Prostate gland (tissue), 2 donors: ENCODE data around the gene SYCE1. TPM values are rescaled to one million over a fixed set of nuclear protein-coding genes. Genes with fewer than 3 reads are reported as not detected.
"Not testable (repeated sequence)": the region's sequence is repeated elsewhere in the genome, so short reads cannot be mapped to it uniquely, and the experiment has no call there.

Source experiments
- DNase-seq: peaks from one replicate; pipeline ENCODE4 v3.0.0-alpha.2; 2019; ENCODE audit warnings: low spot score
- H3K27ac ChIP-seq, 2 donors: fragments of 200-600 bp; sonication (generic); 2 replicates each; pipeline ENCODE4 v1.5.1; 2017 to 2019
- H3K27me3 ChIP-seq: fragments of 200-600 bp; sonication (generic); replicated peaks from 2 replicates; pipeline ENCODE4 v1.5.1; 2019; ENCODE audit not compliant: insufficient read depth
- H3K36me3 ChIP-seq, 2 donors: fragments of 200-600 bp; sonication (generic); 1 replicate in 1 of 2; 2 replicates in 1 of 2; pipeline versions ENCODE4 v1.5.1 to v1.8.1; 2017 to 2019
- H3K4me1 ChIP-seq: fragments of 200-600 bp; sonication (generic); replicated peaks from 2 replicates; pipeline ENCODE4 v1.5.1; 2019
- H3K4me3 ChIP-seq, 2 donors: fragments of 200-600 bp; sonication (generic); 2 replicates each; pipeline ENCODE4 v1.5.1; 2017 to 2019
- H3K9me3 ChIP-seq: fragments of 200-600 bp; sonication (generic); 2 replicates; pipeline ENCODE4 v1.5.1; 2017
- CTCF ChIP-seq, 4 experiments: fragments of 200-600 bp in 2 of 4; fragments of 450-650 bp in 2 of 4; sonication (generic) in 2 of 4; IDR thresholded peaks; 1 replicate in 3 of 4; 2 replicates in 1 of 4; pipeline ENCODE4 v1.5.1; 2016 to 2019; ENCODE audit warnings: antibody characterized with exemption in 4 of 4, mild to moderate bottlenecking in 2 of 4, moderate library complexity in 2 of 4
- POLR2A ChIP-seq: fragments of 450-650 bp; IDR thresholded peaks from one replicate; pipeline ENCODE4 v1.6.1; 2016; ENCODE audit warnings: antibody characterized with exemption, mild to moderate bottlenecking
- POLR2AphosphoS5 ChIP-seq: sonication (generic); formaldehyde crosslinking; IDR thresholded peaks from one replicate; pipeline ENCODE4 v1.6.1; 2017; ENCODE audit warnings: antibody characterized with exemption
- WGBS: methylation state at CpG from one replicate; pipeline ENCODE4 v1.1.5; 2018; 5-methylcytosine and 5-hydroxymethylcytosine counted together
- intact Hi-C: fragments of 100-400 bp; cut with DNase I; formaldehyde crosslinking; loops from one replicate; pipeline ENCODE4 v1.14.2; 2022
- total RNA-seq, 2 donors: library from RNA; depleted of rRNA; stranded (reverse); fragments of >200 nt; gene quantifications; one replicate each; pipeline ENCODE4 v1.1.0, GENCODE V29; 2016

The SYCE1 gene
- total RNA-seq, 2 donors from 2014 or later, result 1.7 to 12.3 TPM

- Histone ChIP-seq H3K4me1 (no peaks in the 10 kb centered on the region), H3K27me3 (no peaks in the 10 kb centered on the region), H3K4me3 (no peak overlapping the region), H3K9me3 (no peaks in the 10 kb centered on the region), H3K27ac (no peak overlapping the region), H3K36me3 (no peaks in the 10 kb centered on the region)
- WGBS, result 13% methylated on average over 3 of the region's 3 CpGs
- no peak for DNase-seq
- intact Hi-C loops, result no loop called here
- peak in 3 of 4 experiments; percentile 30 to 39 (median 32) for TF ChIP-seq CTCF (IDR thresholded peaks at IDR 0.05)
- TF ChIP-seq POLR2AphosphoS5, result no peak
Observed at GRCh38 chr10:133608855-133609254, 43.5 kb upstream of the SYCE1 start.

- H3K9me3 ChIP-seq, H3K27me3 ChIP-seq, DNase-seq, H3K4me3 ChIP-seq, H3K4me1 ChIP-seq, H3K27ac ChIP-seq, H3K36me3 ChIP-seq, intact Hi-C loops: not testable (repeated sequence)
- 58% methylated on average over 2 of the region's 2 CpGs for WGBS
Observed at GRCh38 chr10:133603434-133603833, 38.1 kb upstream of the SYCE1 start.

GRCh38 chr10:133600657-133601056 lies 35.3 kb upstream of the SYCE1 start:
- no peak overlapping the region for H3K27ac ChIP-seq
- TF ChIP-seq CTCF (IDR thresholded peaks at IDR 0.05) (no peak), POLR2AphosphoS5 (no peak), POLR2A (no peak)
- no peaks in the 10 kb centered on the region for H3K4me1 ChIP-seq
- no peak for DNase-seq
- H3K4me3 ChIP-seq, result no peak overlapping the region
- H3K9me3 ChIP-seq, result no peaks in the 10 kb centered on the region
- no peaks in the 10 kb centered on the region for H3K27me3 ChIP-seq
- intact Hi-C loops, result no loop called here
- H3K36me3 ChIP-seq, result no peaks in the 10 kb centered on the region
- WGBS, result 59% methylated on average over 3 of the region's 3 CpGs

GRCh38 chr10:133599869-133600268 lies 34.5 kb upstream of the SYCE1 start:
- intact Hi-C loops, H3K9me3 ChIP-seq, H3K4me1 ChIP-seq, H3K36me3 ChIP-seq, H3K4me3 ChIP-seq, H3K27ac ChIP-seq, H3K27me3 ChIP-seq, DNase-seq: not testable (repeated sequence)
- 75% methylated on average over 8 of the region's 8 CpGs for WGBS

- Histone ChIP-seq H3K36me3 (no peaks in the 10 kb centered on the region), H3K27me3 (peaks cover 4% of the 10 kb centered on the region), H3K9me3 (no peaks in the 10 kb centered on the region), H3K4me3 (no peak overlapping the region), H3K27ac (no peak overlapping the region), H3K4me1 (no peaks in the 10 kb centered on the region)
- TF ChIP-seq CTCF (IDR thresholded peaks at IDR 0.05) (no peak), POLR2A (no peak), POLR2AphosphoS5 (no peak)
- intact Hi-C loops, result no loop called here
- 79% methylated on average over 6 of the region's 6 CpGs for WGBS
- DNase-seq, result no peak
Observed at GRCh38 chr10:133592716-133593115, 27.3 kb upstream of the SYCE1 start.

- TF ChIP-seq CTCF (IDR thresholded peaks at IDR 0.05) (no peak), POLR2A (no peak), POLR2AphosphoS5 (no peak)
- Histone ChIP-seq H3K4me1 (no peaks in the 10 kb centered on the region), H3K36me3 (no peaks in the 10 kb centered on the region), H3K27ac (no peak overlapping the region), H3K9me3 (no peaks in the 10 kb centered on the region), H3K4me3 (no peak overlapping the region), H3K27me3 (peaks cover 4% of the 10 kb centered on the region)
- intact Hi-C loops, result no loop called here
- DNase-seq, result no peak
- 79% methylated on average over 10 of the region's 10 CpGs for WGBS
Observed at GRCh38 chr10:133590970-133591359, 25.6 kb upstream of the SYCE1 start.
